Measurements from ENCODE around the gene GFRA4. TPM values are rescaled to one million over a fixed set of nuclear protein-coding genes. Genes with fewer than 3 reads are reported as not detected.
"Not testable (repeated sequence)": the region's sequence is repeated elsewhere in the genome, so short reads cannot be mapped to it uniquely, and the experiment has no call there.

GFRA4 gene
- polyA plus RNA-seq, 4 donors, result 0.16 to 0.24 TPM; not detected in 2

GRCh38 chr20:3628502-3629314, 34.5 kb downstream of the GFRA4 start:
- DNase-seq (ENCODE audit: low read depth in 4 of 4, low spot score in 3 of 4), result no peak

GRCh38 chr20:3627476-3627875, 35.7 kb downstream of the GFRA4 start:
- DNase-seq (ENCODE audit: low read depth in 4 of 4, low spot score in 3 of 4), result no peak

- no peak for DNase-seq (ENCODE audit: low read depth in 4 of 4, low spot score in 3 of 4)
Observed at GRCh38 chr20:3622406-3622805, 40.8 kb downstream of the GFRA4 start.

GRCh38 chr20:3621111-3621510, 42.1 kb downstream of the GFRA4 start:
- no peak for DNase-seq (ENCODE audit: low read depth in 4 of 4, low spot score in 3 of 4)

DNA sequence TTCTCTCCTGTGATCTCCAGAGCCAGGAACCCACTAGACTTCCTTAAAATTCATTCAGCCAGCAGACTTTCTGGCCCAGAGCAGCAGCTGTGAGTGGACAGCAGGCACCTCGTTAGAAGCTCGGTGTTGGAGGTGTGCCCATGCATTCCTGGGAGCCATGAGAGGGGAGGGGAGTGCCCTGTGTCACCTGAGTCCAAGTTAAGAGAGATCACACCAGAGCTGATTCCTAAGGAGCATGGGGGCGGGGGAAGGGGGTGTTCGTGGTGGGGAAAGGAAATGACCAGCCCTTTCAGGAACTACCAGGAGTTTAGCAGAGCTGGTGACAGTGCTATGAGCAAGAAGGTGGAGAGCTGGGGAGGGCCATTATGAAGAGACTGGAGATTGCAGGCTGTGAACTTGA, 46.9 kb downstream of the GFRA4 start:
- DNase-seq (ENCODE audit: low read depth in 4 of 4, low spot score in 3 of 4), result no peak

DNA sequence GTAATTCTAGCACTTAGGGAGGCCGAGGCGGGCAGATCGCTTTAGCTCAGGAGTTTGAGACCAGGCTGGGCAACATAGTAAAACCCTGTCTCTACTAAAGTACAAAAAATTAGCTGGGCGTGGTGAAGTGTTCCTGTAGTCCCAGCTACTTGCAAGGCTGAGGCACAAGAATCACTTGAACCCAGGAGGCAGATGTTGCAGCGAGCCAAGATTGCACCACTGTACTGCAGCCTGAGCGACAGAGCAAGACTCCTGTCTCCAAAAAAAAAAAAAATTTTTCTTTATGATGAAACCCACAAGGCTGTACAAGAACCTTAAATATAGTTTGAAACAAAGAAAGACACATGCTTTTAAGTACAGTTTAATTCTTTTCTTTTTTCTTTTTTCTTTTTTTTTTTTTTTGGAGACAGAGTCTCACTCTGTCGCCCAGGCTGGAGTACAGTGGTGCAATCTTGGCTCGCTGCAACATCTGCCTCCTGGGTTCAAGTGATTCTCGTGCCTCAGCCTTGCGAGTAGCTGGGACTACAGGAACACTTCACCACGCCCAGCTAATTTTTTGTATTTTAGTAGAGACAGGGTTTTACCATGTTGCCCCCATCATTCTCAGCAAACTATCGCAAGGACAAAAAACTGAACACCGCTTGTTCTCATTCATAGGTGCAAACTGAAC, 47.9 kb downstream of the GFRA4 start:
- DNase-seq (ENCODE audit: low read depth in 4 of 4, low spot score in 3 of 4), result not testable (repeated sequence)

- DNase-seq (ENCODE audit: low read depth in 4 of 4, low spot score in 3 of 4), result no peak
Observed at GRCh38 chr20:3614466-3614865, 48.7 kb downstream of the GFRA4 start.

- DNase-seq (ENCODE audit: low read depth in 4 of 4, low spot score in 3 of 4), result no peak
Observed at GRCh38 chr20:3613821-3614440, 49.3 kb downstream of the GFRA4 start.

DNA sequence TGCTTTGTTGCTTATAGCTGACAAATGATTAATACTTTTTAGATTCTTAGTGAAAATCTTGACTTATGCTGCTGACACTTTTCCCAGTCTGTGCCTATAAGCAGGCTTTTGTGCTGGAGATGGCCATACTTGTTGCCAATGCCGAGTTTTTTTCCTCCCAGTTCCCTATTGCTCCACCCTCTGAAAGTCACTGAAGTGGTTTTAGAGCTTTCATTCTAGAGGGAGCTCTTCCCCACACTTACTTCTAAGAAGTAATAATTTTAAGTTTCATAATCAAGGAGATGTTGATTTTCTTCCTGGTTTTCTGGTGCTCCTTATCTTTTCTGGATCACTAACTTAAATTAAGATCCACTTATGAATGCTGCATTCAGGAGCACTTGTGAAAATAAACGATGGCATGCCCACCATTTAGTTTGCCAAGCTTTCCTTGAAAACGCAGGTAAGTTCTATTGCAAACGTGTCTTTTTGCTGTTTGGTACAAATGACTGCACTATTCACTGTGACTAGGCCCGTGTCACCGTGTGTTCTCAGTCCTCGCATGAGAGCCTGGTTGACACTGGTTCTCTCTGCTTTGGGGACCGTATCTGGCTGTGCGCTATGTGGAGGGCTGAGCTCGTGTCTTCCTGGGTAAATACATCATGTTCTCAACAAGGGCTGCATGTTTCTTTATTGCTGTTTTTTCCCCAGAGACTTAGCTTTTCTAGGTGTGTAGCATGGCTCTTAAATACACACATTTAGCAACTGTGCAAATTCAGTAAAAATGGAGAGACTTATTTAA, 50.2 kb downstream of the GFRA4 start:
- no peak for DNase-seq (ENCODE audit: low read depth in 4 of 4, low spot score in 3 of 4)

DNA sequence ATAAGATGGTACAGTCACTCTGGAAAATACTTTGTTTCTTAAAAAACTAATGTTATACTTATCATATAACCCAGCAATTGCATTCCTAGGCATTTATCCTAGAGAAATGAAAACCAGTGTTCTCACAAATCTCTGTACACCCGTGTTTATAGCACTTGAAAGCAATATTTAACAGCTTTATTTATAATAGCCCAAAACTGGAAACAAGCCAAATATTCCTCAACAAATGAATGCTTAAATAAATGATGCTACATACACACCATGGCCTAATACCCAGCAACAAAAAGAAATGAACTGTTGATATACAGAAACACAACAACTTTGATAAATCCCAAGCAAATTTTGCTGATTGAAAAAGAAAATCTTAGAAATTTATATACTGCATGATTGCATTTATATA, 51.3 kb downstream of the GFRA4 start:
- DNase-seq (ENCODE audit: low read depth in 4 of 4, low spot score in 3 of 4), result no peak

Other genes with a start within 250 kb of the GFRA4 start
- gene ATRN, start 192.4 kb downstream of the GFRA4 start, polyA plus RNA-seq (ENCODE audit: insufficient read length in 4 of 4), result 10 to 100 TPM; 41.0 to 57.3 (median 47.5) TPM
- 10 to 100 TPM in 3 of 4 donors, 1 to 10 TPM in 1; 7.3 to 77.0 (median 13.6) TPM for gene ADAM33, start 18.6 kb upstream of the GFRA4 start, polyA plus RNA-seq (ENCODE audit: insufficient read length in 4 of 4)
- 1 to 10 TPM in 2 of 4 donors, under 1 TPM in 2; 0.73 to 5.8 (median 0.98) TPM for gene SIGLEC1, start 49.2 kb upstream of the GFRA4 start, polyA plus RNA-seq (ENCODE audit: insufficient read length in 4 of 4)
- 10 to 100 TPM; 13.5 to 37.2 (median 15.2) TPM for gene HSPA12B, start 69.3 kb upstream of the GFRA4 start, polyA plus RNA-seq (ENCODE audit: insufficient read length in 4 of 4)
- 10 to 100 TPM; 19.7 to 30.0 (median 25.0) TPM for gene ADISSP, start 104.4 kb upstream of the GFRA4 start, polyA plus RNA-seq (ENCODE audit: insufficient read length in 4 of 4)
- gene SPEF1, start 118.0 kb upstream of the GFRA4 start, polyA plus RNA-seq (ENCODE audit: insufficient read length in 4 of 4), result 1 to 10 TPM in 3 of 4 donors, not detected in 1; 1.3 to 2.5 (median 1.7) TPM
- 10 to 100 TPM; 34.0 to 47.8 (median 42.3) TPM for gene CENPB, start 123.3 kb upstream of the GFRA4 start, polyA plus RNA-seq (ENCODE audit: insufficient read length in 4 of 4)
- 10 to 100 TPM; 31.2 to 42.9 (median 39.7) TPM for gene CDC25B, start 132.9 kb upstream of the GFRA4 start, polyA plus RNA-seq (ENCODE audit: insufficient read length in 4 of 4)
- 10 to 100 TPM in 2 of 4 donors, 1 to 10 TPM in 2; 7.9 to 12.2 (median 10.0) TPM for gene AP5S1, start 157.1 kb upstream of the GFRA4 start, polyA plus RNA-seq (ENCODE audit: insufficient read length in 4 of 4)
- gene MAVS, start 183.4 kb upstream of the GFRA4 start, polyA plus RNA-seq (ENCODE audit: insufficient read length in 4 of 4), result 10 to 100 TPM; 18.8 to 32.2 (median 27.3) TPM
- 10 to 100 TPM; 24.9 to 39.8 (median 33.6) TPM for gene PANK2, start 226.0 kb upstream of the GFRA4 start, polyA plus RNA-seq (ENCODE audit: insufficient read length in 4 of 4)